HepG2 (cell line): Measurements from ENCODE around the gene ZNF155. TPM values are rescaled to one million over a fixed set of nuclear protein-coding genes. Genes with fewer than 3 reads are reported as not detected.

Source experiments
- ARID2 ChIP-seq: sonication (generic); formaldehyde crosslinking; IDR thresholded peaks from 2 replicates; pipeline ENCODE4 v1.8.1; 2022; ENCODE audit warnings: mild to moderate bottlenecking, missing genetic modification reagents, borderline replicate concordance
- ETV5 ChIP-seq: IDR thresholded peaks from 2 replicates; pipeline ENCODE4 v1.6.1; 2018; ENCODE audit warnings: missing biosample characterization, missing genetic modification reagents, inconsistent platforms, borderline replicate concordance
- HCFC1 ChIP-seq: fragments of 150-350 bp; IDR thresholded peaks from 2 replicates; pipeline ENCODE4 v1.6.1; 2014; ENCODE audit warnings: low read depth, low read length
- HMGXB4 ChIP-seq, 2 experiments: sonication (generic) in 1 of 2; formaldehyde crosslinking in 1 of 2; IDR thresholded peaks; 2 replicates each; pipeline versions ENCODE4 v1.4.0 to v1.6.1; 2018 to 2020; ENCODE audit warnings: missing genetic modification reagents in 2 of 2, borderline replicate concordance in 1 of 2, low read depth in 1 of 2, mild to moderate bottlenecking in 1 of 2, missing biosample characterization in 1 of 2
- ISX ChIP-seq: sonication (generic); formaldehyde crosslinking; conservative IDR thresholded peaks from 2 replicates; pipeline ENCODE4 v1.5.0; 2020; ENCODE audit warnings: missing genetic modification reagents
- KMT2B ChIP-seq: IDR thresholded peaks from 2 replicates; pipeline ENCODE4 v1.6.1; 2016; ENCODE audit warnings: missing genetic modification reagents, missing compliant biosample characterization
- MED8 ChIP-seq: sonication (generic); formaldehyde crosslinking; IDR thresholded peaks from 2 replicates; pipeline ENCODE4 v1.8.1; 2023; ENCODE audit warnings: mild to moderate bottlenecking, missing genetic modification reagents; ENCODE audit not compliant: insufficient replicate concordance
- MLLT10 ChIP-seq: sonication (generic); formaldehyde crosslinking; IDR thresholded peaks from 2 replicates; pipeline ENCODE4 v1.4.0; 2020; ENCODE audit warnings: missing genetic modification reagents
- MXI1 ChIP-seq: IDR thresholded peaks from 3 replicates; pipeline ENCODE4 v1.6.1; 2012; ENCODE audit warnings: low read depth, low read length, inconsistent platforms, borderline replicate concordance
- RARG ChIP-seq: sonication (generic); formaldehyde crosslinking; IDR thresholded peaks from 2 replicates; pipeline ENCODE4 v1.4.0; 2020; ENCODE audit warnings: low read depth, mild to moderate bottlenecking, missing genetic modification reagents
- RBM39 ChIP-seq: fragments of 200-400 bp; formaldehyde crosslinking; IDR thresholded peaks from one replicate; pipeline ENCODE4 v1.6.1; 2018; ENCODE audit warnings: antibody characterized with exemption, mild to moderate bottlenecking, low read depth, low read length; ENCODE audit not compliant: poor library complexity, severe bottlenecking
- RFX1 ChIP-seq: fragments of 450-650 bp; IDR thresholded peaks from 2 replicates; pipeline ENCODE4 v1.6.1; 2017
- TCF12 ChIP-seq, 2 experiments: fragments of 450-650 bp in 1 of 2; sonication (generic) in 1 of 2; formaldehyde crosslinking in 1 of 2; IDR thresholded peaks; 2 replicates each; pipeline versions ENCODE4 v1.6.1 to v1.8.0; 2017 to 2022; ENCODE audit warnings: antibody characterized with exemption in 1 of 2, mild to moderate bottlenecking in 1 of 2, missing genetic modification reagents in 1 of 2, moderate library complexity in 1 of 2
- THAP11 ChIP-seq: IDR thresholded peaks from 2 replicates; pipeline ENCODE4 v1.6.1; 2016; ENCODE audit warnings: missing biosample characterization, missing genetic modification reagents
- YEATS4 ChIP-seq: sonication (generic); formaldehyde crosslinking; IDR thresholded peaks from 2 replicates; pipeline ENCODE4 v1.4.0; 2020; ENCODE audit warnings: missing genetic modification reagents, borderline replicate concordance
- ZNF3 ChIP-seq: IDR thresholded peaks from 2 replicates; pipeline ENCODE4 v1.7.0; 2017; ENCODE audit warnings: inconsistent platforms
- ZNF414 ChIP-seq: sonication (generic); formaldehyde crosslinking; IDR thresholded peaks from 2 replicates; pipeline ENCODE4 v1.5.0; 2020; ENCODE audit warnings: missing genetic modification reagents
- ZNF562 ChIP-seq: sonication (generic); formaldehyde crosslinking; IDR thresholded peaks from 2 replicates; pipeline ENCODE4 v1.8.0; 2022; ENCODE audit warnings: missing genetic modification reagents, borderline replicate concordance
- ZNF576 ChIP-seq: sonication (generic); formaldehyde crosslinking; IDR thresholded peaks from 2 replicates; pipeline ENCODE4 v1.4.0; 2020; ENCODE audit warnings: mild to moderate bottlenecking, missing genetic modification reagents
- ZNF598 ChIP-seq: sonication (generic); formaldehyde crosslinking; IDR thresholded peaks from 2 replicates; pipeline ENCODE4 v1.5.1; 2020; ENCODE audit warnings: mild to moderate bottlenecking, missing genetic modification reagents, borderline replicate concordance
- ZNF891 ChIP-seq: sonication (generic); formaldehyde crosslinking; IDR thresholded peaks from 2 replicates; pipeline ENCODE4 v1.5.0; 2020; ENCODE audit warnings: mild to moderate bottlenecking, missing genetic modification reagents
- polyA plus RNA-seq, 8 experiments: library from polyadenylated mRNA; depleted of rRNA in 3 of 8; stranded (reverse) in 7 of 8; unstranded in 1 of 8; fragments of >200 nt; fragmentation: Illumina TruSeq in 4 of 8; extraction: Trizol in 4 of 8; gene quantifications; 2 replicates each; pipeline versions ENCODE4 v1.2.1 to v1.2.3, GENCODE V29; 2011 to 2016; ENCODE audit warnings: low read depth in 4 of 8, missing spikeins in 1 of 8, mixed read lengths in 1 of 8; ENCODE audit not compliant: insufficient read depth in 1 of 8
- total RNA-seq, 5 experiments: library from RNA; depleted of rRNA; stranded (reverse); fragments of >200 nt; fragmentation: Illumina TruSeq; extraction: Trizol; gene quantifications; 2 replicates each; pipeline ENCODE4 v1.2.3, GENCODE V29; 2016; ENCODE audit warnings: low read depth in 1 of 5
- TF ChIP-seq, protein P1 (sequence below): sonication (generic); formaldehyde crosslinking; IDR thresholded peaks from 2 replicates; pipeline ENCODE4 v1.5.0; 2020; ENCODE audit warnings: missing genetic modification reagents, mild to moderate bottlenecking, borderline replicate concordance
- TF ChIP-seq, protein P2 (sequence below): sonication (generic); formaldehyde crosslinking; IDR thresholded peaks from 2 replicates; pipeline ENCODE4 v1.9.0; 2022; ENCODE audit warnings: missing genetic modification reagents, mild to moderate bottlenecking, borderline replicate concordance

Gene ZNF155
- total and polyA plus RNA-seq, 2 of the 13 experiments (the other 11 are each of a cell fraction or from before 2014, with no cell fraction given), result 2.5 to 3.6 TPM

GRCh38 chr19:43934985-43935708, 48.8 kb upstream of the ZNF155 start, which contains the start of gene ZNF45 (continued):
- TF ChIP-seq HMGXB4 (CRISPR knock-in tag; IDR thresholded peaks at IDR 0.05; ENCODE audit: borderline replicate concordance in 1 of 2, low read depth in 1 of 2) (0 out of 4 replicates have a peak, but pooled peaks of 1 of the 2 experiments have one; percentile 59), ZNF3 (no peak), ARID2 (CRISPR knock-in tag) (0 out of 2 replicates have a peak, but pooled peaks have one; percentile 30), RARG (CRISPR knock-in tag) (no peak), ETV5 (CRISPR knock-in tag) (peak; percentile 65; the same call in 1 of the 2 replicates), MLLT10 (no peak), RFX1 (no peak), YEATS4 (peak; percentile 67; the same call in 1 of the 2 replicates), MED8 (peak; percentile 45), ZNF598 (no peak), HCFC1 (peak; percentile 91), ZNF576 (CRISPR knock-in tag) (no peak), MXI1 (peak; percentile 13; the same call in 1 of the 3 replicates), THAP11 (CRISPR knock-in tag) (peak; percentile 100), ISX (CRISPR knock-in tag) (no peak), ZNF414 (CRISPR knock-in tag) (peak; percentile 73; the same call in 1 of the 2 replicates), RBM39 (peak; percentile 62), TCF12 (IDR thresholded peaks at IDR 0.05) (no peak), TCF12 (CRISPR knock-in tag; IDR thresholded peaks at IDR 0.05) (peak; percentile 65; the same call in 1 of the 2 replicates), KMT2B (CRISPR knock-in tag) (peak; percentile 80), ZNF562 (CRISPR knock-in tag) (no peak), ZNF891 (CRISPR knock-in tag) (peak; percentile 87)
- TF ChIP-seq, protein P1, sequence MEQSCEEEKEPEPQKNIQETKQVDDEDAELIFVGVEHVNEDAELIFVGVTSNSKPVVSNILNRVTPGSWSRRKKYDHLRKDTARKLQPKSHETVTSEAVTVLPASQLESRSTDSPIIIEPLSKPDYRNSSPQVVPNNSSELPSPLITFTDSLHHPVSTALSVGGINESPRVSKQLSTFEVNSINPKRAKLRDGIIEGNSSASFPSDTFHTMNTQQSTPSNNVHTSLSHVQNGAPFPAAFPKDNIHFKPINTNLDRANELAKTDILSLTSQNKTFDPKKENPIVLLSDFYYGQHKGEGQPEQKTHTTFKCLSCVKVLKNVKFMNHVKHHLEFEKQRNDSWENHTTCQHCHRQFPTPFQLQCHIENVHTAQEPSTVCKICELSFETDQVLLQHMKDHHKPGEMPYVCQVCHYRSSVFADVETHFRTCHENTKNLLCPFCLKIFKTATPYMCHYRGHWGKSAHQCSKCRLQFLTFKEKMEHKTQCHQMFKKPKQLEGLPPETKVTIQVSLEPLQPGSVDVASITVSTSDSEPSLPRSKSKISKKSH (CRISPR knock-in tag), result peak; percentile 83; the same call in 1 of the 2 replicates
- TF ChIP-seq, protein P2, sequence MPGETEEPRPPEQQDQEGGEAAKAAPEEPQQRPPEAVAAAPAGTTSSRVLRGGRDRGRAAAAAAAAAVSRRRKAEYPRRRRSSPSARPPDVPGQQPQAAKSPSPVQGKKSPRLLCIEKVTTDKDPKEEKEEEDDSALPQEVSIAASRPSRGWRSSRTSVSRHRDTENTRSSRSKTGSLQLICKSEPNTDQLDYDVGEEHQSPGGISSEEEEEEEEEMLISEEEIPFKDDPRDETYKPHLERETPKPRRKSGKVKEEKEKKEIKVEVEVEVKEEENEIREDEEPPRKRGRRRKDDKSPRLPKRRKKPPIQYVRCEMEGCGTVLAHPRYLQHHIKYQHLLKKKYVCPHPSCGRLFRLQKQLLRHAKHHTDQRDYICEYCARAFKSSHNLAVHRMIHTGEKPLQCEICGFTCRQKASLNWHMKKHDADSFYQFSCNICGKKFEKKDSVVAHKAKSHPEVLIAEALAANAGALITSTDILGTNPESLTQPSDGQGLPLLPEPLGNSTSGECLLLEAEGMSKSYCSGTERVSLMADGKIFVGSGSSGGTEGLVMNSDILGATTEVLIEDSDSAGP, result peak; percentile 73; the same call in 1 of the 2 replicates
